ENCODE measurements around the gene RXRA.

The RXRA gene

GRCh38 chr9:134359493-134360179, 33.4 kb downstream of the RXRA start:
- peak; percentile 34 to 40 for DNase-seq
- no peak for TF ChIP-seq GATA1 (IDR thresholded peaks at IDR 0.05; ENCODE audit: low read depth, low read length)
- TF ChIP-seq POLR2A (IDR thresholded peaks at IDR 0.05; ENCODE audit: low read length): no peak

- no peak for DNase-seq
- TF ChIP-seq POLR2A (IDR thresholded peaks at IDR 0.05; ENCODE audit: low read length) (no peak), GATA1 (IDR thresholded peaks at IDR 0.05; ENCODE audit: low read depth, low read length) (no peak)
Observed at GRCh38 chr9:134360180-134360759, 34.0 kb downstream of the RXRA start.

- DNase-seq: no peak
- TF ChIP-seq POLR2A (IDR thresholded peaks at IDR 0.05; ENCODE audit: low read length) (no peak), GATA1 (IDR thresholded peaks at IDR 0.05; ENCODE audit: low read depth, low read length) (no peak)
Observed at GRCh38 chr9:134360897-134361296, 34.6 kb downstream of the RXRA start.

- no peak for DNase-seq
- TF ChIP-seq POLR2A (IDR thresholded peaks at IDR 0.05; ENCODE audit: low read length): no peak
- TF ChIP-seq GATA1 (IDR thresholded peaks at IDR 0.05; ENCODE audit: low read depth, low read length): no peak
Observed at GRCh38 chr9:134361426-134361825, 35.2 kb downstream of the RXRA start.

- TF ChIP-seq GATA1 (IDR thresholded peaks at IDR 0.05; ENCODE audit: low read depth, low read length): no peak
- TF ChIP-seq POLR2A (IDR thresholded peaks at IDR 0.05; ENCODE audit: low read length): no peak
- no peak for DNase-seq
Observed at GRCh38 chr9:134361843-134362414, 35.7 kb downstream of the RXRA start.

GRCh38 chr9:134363450-134363849, 37.2 kb downstream of the RXRA start:
- DNase-seq: no peak
- TF ChIP-seq GATA1 (IDR thresholded peaks at IDR 0.05; ENCODE audit: low read depth, low read length) (no peak), POLR2A (IDR thresholded peaks at IDR 0.05; ENCODE audit: low read length) (no peak)

- TF ChIP-seq GATA1 (IDR thresholded peaks at IDR 0.05; ENCODE audit: low read depth, low read length) (no peak), POLR2A (IDR thresholded peaks at IDR 0.05; ENCODE audit: low read length) (no peak)
- DNase-seq: no peak
Observed at GRCh38 chr9:134364391-134365114, 38.3 kb downstream of the RXRA start.

GRCh38 chr9:134365115-134365596, 38.9 kb downstream of the RXRA start:
- no peak for TF ChIP-seq POLR2A (IDR thresholded peaks at IDR 0.05; ENCODE audit: low read length)
- no peak for TF ChIP-seq GATA1 (IDR thresholded peaks at IDR 0.05; ENCODE audit: low read depth, low read length)
- DNase-seq: no peak

GRCh38 chr9:134365791-134366222, 39.6 kb downstream of the RXRA start:
- DNase-seq: peak; percentile 59 to 61
- TF ChIP-seq GATA1 (IDR thresholded peaks at IDR 0.05; ENCODE audit: low read depth, low read length) (no peak), POLR2A (IDR thresholded peaks at IDR 0.05; ENCODE audit: low read length) (no peak)

- TF ChIP-seq POLR2A (IDR thresholded peaks at IDR 0.05; ENCODE audit: low read length) (no peak), GATA1 (IDR thresholded peaks at IDR 0.05; ENCODE audit: low read depth, low read length) (no peak)
- DNase-seq: peak; percentile 67 to 77
Observed at GRCh38 chr9:134366223-134367031, 40.2 kb downstream of the RXRA start.

- no peak for TF ChIP-seq POLR2A (IDR thresholded peaks at IDR 0.05; ENCODE audit: low read length)
- no peak for TF ChIP-seq GATA1 (IDR thresholded peaks at IDR 0.05; ENCODE audit: low read depth, low read length)
- DNase-seq: no peak
Observed at GRCh38 chr9:134367061-134367460, 40.8 kb downstream of the RXRA start.

- TF ChIP-seq POLR2A (IDR thresholded peaks at IDR 0.05; ENCODE audit: low read length): no peak
- TF ChIP-seq GATA1 (IDR thresholded peaks at IDR 0.05; ENCODE audit: low read depth, low read length): no peak
- no peak for DNase-seq
Observed at GRCh38 chr9:134367791-134368490, 41.7 kb downstream of the RXRA start.

GRCh38 chr9:134368571-134368970, 42.3 kb downstream of the RXRA start:
- TF ChIP-seq GATA1 (IDR thresholded peaks at IDR 0.05; ENCODE audit: low read depth, low read length) (no peak), POLR2A (IDR thresholded peaks at IDR 0.05; ENCODE audit: low read length) (no peak)
- no peak for DNase-seq
